DMS153 (cell line): ENCODE measurements around the gene SLC66A2.

Source experiments
- DNase-seq: peaks from one replicate; lab custom pipeline; 2025; lab: John Stamatoyannopoulos, UW

The SLC66A2 gene

DNA sequence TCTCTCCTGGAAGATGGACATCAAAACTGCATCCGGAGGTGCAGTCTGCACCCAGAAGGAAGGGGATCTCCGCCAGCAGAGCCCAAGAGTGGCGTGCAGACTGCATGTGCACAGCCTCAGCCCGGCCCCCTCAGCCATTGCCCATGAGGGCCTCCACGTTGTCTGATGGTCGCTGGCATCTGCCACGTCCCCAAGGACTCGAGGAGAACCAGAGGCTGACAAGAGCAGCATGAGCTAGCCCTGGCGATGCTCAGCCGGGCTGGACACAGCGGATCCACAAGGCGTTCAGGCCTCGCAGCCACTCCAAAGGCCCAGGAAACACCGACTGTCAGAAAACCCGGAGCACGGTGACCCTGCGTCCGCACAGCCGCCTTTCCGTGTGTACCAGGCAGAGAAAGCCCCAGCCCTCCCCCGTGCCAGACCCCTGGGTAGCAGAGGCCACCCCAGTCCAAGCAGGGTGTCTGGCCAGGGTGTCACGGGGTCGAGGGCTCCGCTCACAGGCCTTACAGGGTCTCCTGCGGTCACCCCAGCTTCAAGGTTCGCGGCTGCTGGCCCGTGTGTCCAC is 48.3 kb downstream of the SLC66A2 start:
- no peak for DNase-seq

DNA sequence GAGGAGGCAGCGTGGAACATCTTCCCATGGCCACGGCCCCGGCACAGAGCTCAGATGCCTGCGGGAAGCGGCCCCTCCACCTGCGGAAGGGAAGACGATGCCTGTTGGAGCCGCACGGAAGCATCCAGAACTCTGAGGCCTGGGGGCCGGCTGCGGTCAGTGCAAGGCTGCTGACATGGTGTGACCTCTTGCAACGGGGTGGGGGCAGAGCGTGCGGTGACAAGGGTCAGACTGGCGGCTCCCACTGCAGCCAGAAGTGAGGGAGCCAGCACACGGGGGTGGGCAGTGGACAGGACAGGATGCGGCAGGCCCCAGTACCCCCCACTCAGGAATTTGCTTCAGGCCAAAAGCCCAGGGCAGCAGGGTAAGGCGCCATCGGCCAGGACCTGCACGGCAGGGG is 48.8 kb downstream of the SLC66A2 start:
- no peak for DNase-seq

DNA sequence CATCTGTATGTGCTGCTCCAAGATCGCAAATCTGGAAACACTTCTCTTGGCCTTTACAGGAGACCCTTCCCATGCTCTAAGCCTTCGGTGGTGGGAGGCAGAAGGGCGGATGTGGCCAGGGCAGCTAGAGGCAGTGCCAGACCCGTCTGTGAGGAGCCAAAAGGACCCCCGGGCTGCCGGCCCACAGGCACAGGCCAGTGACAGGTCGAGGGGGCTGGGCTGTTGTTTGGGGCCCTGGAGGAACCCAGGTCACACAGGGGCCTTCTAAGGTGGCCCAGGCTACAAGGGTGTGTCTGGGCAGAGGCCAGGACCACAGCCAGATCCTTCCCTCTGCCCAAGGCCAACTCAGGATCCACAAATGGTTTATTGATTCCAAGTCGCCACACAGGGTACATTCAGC is 49.4 kb downstream of the SLC66A2 start:
- no peak for DNase-seq

DNA sequence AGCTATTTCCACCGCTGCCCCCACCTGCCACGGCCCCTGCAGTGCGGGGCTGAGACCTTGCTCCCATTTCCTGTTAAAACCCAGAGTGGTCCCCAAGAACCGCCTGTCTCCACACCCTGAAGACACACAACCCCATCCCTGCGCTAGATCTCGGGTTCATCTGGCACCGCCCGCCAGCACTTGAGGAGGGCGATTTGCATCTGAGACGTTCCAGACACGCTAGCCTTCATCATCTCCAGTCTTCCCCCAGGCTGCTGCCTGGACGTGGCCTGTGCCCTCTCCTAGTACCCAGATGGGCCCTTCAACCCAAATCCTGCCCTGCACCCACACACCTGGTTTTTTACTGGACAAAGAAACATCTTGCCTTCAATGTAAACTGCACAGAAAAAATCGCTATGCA is 49.8 kb downstream of the SLC66A2 start:
- no peak for DNase-seq

DNA sequence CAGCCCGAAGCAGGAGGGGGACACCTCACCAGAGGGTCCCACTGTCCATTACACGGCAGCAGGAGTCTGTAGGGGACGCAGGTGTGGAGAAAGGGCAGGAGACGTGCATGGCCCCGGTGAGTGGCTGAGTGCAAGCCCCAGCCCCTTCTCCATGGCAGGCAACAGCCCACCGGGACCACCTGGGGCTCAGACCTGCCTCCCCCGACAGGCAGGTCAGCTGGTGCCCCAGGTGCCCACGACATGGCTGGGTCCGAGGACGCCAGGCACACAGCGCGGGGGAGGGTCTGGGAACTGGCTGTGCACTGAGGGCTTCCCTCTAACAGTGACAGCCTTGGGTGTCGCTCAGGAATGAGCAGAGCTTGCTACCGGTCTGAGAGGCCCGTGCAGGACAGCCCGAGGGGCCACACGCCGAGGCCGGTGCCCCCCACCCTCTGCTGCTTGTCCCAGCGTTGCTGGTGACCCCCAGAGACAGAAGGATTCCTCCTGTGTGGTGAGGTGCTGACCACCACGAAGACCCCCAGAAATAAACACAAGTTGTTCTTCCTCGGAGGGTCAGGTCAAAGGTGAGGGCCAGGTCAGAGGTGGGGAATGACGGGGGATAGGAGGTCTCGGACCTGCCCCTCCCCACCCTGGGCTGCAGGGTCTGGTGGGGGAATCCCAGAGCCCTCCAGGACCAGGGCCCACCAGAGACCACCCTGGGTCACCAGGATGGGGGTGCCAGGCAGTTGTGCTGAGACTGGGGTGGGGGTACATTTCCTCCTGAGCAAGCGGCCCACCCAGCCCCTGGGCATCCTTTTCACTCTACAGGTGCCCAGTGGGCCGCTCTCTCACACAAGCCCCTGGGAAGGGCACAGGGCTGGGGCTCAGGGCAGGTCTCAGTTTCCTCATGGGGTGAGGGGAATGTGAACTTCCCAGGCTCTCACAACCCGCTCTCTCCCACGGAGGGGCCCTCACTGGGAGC is 50.6 kb downstream of the SLC66A2 start:
- no peak for DNase-seq

DNA sequence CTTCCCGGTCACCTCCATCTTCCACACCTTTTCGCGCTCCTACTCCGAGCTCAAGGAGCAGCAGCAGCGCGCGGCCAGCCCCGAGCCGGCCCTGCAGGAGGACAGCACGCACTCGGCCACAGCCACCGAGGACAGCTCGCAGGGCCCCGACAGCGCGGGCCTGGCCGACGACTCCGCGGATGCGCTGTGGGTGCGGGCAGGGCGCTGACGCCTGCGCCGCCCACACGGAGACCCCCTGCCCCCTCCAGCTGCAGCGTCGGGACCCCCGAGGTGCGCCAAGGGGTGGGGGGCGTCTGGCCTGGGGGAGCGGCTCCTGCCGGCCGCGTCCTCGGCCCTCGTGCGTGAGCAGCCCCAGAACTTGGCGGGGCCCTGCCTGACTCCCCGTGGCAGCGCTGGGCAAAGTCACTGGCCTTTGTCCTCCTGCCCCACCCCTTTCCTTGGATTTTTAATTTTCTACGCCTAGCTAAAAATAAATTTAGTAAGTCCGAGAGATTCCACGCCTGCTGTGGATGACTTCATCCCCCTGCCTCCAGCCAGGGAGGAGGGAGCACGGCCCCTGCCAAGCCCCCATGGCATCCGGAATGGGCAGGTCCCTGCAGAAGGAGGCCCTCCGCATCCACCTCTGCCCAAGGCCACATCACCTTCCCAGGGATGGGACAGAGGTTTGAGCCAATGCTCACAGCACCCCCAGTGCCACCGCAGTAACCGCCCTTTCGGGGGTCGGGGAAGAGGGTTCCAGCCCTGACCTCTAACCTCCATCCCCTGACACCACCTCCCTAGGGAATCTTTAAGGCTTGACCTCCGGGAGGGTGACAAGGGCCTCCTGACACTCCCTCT is 51.6 kb downstream of the SLC66A2 start:
- DNase-seq: no peak

DNA sequence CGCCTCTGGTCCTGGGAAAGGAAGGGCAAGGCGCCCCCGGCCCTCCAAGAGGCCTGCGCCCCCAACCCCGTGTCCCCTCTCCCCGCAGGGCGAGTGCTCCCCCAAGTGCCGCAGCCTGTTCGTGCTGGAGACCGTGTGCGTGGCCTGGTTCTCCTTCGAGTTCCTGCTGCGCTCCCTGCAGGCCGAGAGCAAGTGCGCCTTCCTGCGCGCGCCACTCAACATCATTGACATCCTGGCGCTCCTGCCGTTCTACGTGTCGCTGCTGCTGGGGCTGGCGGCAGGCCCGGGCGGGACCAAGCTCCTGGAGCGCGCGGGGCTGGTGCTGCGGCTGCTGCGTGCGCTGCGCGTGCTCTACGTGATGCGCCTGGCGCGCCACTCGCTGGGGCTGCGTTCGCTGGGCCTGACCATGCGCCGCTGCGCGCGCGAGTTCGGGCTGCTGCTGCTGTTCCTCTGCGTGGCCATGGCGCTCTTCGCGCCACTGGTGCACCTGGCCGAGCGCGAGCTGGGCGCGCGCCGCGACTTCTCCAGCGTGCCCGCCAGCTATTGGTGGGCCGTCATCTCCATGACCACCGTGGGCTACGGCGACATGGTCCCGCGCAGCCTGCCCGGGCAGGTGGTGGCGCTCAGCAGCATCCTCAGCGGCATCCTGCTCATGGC is 52.4 kb downstream of the SLC66A2 start:
- no peak for DNase-seq

DNA sequence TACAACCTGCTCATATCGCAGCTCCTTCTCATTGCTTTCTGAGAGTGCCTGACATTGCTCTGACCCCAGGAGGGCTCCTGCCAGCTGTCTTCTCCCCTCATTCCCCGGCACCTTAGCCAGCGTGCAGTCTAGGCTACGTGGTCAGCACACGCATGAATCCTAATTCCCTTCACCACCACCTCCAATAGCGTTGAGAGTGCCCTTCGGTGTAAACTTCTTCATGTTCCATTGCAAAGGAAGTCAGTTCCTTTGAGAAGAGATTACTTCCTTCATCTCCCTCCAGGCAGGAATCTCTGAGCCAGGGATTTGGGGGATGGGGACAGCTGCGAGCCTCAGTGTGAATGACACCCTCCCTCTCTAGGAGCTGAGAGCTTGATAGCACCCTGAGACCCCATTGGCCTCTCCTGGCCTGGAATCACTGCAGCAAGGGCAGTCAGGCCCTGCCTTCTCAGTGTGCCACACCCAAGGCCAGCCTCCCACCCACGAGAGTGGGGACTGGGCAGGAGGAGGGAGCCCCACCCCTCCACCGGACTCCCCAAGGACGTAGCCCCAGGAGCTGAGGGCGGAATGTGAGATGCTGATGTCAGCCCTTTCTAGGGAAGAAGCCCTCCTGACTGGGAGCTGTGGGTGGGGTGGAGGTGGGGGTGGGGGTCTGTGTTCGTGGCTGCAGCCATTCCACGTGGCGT is 53.4 kb downstream of the SLC66A2 start:
- no peak for DNase-seq

DNA sequence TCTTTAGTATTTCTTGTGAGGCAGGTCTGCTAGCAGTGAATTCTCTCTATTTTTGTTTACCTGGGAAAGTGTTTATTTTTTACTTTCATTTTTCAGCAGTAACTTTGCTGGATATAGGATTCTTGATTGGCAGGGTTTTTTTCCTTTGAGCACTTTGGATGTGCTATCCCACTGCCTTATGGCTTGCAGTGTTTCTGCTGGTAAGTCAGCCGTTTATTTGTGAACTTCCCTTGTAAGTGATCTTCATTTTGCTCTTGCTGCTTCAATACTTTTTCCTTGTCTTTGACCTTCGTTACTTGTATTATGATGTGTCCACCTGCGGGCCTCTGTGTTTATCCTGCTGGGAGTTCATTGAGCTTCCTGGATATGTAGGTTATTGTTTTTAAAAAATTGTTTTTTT is 54.7 kb downstream of the SLC66A2 start:
- DNase-seq: no peak

DNA sequence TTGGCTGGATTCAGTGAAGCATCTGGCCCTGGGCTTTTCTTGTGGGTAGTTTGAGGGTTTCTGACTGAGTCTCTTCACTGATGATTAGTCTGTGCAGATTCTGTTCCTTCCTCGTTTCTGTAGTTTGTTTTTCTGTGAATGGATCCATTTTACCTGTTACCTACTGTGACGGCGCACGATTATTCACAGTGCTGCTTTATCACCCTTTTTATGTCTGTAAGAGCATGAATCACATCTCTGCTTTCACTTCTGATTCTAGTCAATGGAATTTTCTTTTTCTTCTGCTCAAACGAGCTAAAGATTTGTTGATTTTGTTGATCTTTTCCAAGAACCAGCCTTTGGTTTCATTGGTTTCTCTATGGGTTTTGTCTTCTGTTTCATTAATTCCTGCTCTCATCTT is 60.8 kb downstream of the SLC66A2 start:
- DNase-seq: no peak

DNA sequence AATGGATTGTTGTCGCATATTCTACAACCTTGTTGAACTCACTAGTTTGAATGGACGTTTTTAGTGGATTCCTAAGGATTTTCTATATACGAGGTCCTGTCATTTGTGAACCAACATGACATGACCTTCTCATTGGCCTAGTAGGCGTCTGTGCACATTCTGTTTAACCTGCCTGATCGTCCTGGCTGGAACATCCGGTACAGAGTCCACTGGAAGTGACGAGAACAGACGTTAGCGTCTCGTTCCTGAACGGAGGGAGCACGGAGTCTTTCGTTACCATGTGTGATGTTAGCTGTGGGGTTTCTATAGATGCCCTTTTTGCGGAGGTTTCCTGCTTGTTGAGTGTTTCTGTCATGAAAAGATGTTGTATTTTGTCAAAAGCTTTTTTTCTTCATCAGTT is 61.9 kb downstream of the SLC66A2 start:
- DNase-seq: no peak

DNA sequence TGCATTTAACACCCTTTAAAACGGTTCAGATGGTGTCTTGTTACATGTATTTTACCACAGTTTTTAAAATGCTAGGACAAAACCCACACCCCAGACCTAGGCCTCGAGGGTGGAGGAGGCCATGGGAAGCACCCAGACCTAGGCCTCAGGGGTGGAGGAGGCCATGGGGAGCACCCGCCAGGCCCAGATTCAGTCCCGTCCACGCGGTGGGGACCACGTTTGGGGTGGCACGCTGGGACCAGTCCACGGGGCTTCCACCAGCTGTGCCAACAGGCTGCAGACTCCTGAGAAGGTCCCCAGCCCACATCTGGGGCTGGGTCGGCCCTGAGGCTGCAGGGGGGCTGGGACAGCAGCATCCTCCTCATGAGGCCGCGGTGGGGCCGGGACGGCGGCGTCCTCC is 63.4 kb downstream of the SLC66A2 start:
- no peak for DNase-seq

DNA sequence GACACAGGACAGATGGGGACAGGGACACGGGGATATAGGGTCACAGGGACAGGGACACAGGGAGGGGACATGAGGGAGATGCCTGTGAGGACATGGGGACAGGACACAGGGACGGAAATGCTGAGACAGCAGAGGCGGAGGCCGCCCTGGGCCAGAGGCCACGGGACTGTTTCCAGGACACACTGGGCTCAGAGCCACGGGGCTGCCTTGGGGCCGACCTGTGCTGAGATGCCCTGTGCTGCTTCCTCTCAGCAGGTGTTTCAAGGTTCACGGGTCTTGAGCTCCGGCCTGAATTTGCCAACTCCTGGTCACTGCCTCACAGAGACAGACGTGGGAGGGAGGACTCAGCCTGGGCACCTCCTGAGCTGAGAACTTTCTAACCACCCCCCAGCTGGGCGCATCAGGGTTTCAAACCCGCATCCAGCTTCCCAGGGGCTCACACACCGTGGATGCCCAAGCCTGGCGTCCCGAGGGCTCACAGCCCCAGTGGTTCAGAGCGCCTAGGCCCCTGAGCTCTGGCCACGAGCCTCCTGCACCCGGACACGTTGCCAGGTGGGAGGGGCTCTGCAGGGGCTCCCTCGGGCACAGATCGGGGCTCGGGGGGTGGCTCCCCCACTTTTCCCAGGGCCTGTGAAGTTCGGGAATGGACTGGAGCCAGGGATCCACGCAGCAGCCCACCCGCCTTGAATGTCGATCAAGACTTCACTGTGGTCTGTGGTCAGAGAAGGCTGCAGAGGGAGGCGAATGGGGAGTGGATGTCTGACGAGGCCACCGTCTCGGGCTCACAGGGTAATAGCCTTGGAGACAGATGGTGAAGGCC is 64.1 kb downstream of the SLC66A2 start:
- DNase-seq: no peak

DNA sequence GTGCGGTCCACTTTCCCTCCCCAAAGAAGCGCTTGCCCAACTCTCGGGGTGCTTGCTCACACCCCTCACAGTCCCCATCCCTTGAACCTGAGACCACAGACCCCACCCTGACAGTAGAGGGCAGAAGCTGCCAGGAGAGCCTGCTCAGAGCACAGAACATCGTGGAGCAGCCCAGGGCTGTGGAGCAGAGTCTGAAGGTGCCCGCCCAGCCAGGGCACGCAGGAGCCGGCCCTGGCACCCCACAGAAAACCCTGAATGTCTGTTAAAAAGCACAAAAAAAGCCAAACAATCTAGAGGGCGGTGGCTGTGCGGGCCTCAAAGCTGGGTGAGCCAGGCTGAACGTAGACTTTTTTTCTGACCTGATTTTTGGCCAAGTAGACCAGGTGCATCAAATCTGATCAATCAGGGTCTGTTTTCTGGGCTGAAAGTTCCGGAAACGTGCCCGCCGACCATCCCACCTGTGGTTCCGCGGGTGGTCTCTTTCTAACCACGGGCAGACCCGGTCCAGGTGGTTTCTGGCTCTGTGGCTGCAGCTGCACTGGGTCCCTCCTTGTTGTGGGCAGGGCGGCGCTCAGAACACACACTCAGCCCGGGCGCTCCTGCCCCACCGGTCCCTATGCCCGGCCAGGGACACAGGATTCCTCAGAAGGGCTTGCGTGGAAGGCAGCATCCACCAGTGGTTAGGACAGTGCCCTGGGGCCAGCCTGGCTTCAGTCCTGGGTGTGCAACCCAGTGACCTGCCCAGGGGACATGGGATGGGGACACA is 66.3 kb downstream of the SLC66A2 start:
- DNase-seq: no peak

DNA sequence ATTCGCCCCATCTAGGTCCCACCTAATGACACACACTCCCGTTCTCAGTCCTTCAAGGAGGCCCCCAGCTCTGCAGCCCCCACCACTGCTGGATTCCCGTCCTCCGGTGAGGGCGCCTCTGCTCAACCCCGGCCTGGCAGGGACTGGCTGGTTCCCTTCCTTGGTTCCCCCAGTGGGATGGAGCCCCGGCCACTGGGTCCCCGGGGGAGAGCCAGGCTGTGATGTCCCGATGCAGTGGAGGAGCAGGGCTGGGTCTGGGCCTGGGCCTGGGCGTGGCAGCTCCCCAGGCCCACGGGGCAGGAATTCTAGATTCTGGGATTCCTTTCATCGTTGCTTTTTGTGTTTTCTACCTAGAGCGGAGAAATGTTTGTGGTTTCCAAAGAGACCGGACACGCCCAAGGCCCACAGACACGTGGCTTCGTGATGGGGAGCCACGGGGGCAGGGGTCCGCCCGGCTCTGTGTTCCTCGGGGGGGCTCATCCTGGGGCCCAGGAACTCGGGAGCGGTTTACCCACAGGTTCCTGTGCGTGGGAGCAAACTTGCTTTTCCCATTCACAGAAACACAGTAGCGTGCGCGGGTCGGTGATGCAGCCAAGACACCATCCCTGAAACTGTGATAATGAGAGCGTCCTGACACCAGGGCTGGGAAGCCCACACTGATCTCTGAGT is 67.0 kb downstream of the SLC66A2 start:
- no peak for DNase-seq

DNA sequence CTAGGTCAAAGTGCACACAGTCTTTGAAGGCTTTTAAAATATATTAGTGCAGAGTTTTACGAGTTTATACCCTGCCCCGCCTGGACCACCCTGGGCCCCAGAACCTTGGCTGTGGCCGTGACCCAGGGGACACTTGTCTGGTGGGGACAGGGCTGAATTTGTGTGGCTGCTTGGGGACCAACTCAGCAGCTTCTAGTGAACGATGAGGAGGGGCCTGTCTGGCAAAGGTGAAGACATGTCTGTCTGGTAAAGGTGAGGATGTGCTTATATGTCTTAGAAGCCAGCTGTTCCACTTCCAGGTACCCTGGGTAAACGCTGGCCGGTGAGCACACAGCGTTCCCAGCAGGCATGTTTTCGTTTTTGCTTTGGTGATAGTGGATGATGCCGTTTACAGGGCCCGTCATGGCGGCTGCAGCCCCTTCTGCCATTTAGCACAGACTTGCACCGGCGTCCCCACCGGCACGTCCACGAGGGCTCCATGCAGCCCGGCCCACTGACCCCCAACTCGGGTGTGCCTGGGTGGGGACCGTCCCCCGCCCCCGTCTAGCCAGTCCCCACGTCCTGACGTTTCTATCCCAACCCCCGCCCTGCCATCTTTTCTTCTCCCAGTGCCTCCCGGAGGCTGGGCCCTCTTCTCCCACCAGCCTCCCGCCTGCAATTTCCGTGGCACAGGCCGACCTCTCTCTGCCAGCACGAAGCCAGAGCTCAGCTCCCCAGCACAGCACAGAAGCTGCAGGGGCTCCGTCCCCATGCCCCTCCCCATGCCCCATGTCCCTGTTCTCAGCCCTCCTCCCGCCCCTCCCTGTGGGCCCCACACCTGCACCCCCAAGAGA is 67.8 kb downstream of the SLC66A2 start:
- no peak for DNase-seq

DNA sequence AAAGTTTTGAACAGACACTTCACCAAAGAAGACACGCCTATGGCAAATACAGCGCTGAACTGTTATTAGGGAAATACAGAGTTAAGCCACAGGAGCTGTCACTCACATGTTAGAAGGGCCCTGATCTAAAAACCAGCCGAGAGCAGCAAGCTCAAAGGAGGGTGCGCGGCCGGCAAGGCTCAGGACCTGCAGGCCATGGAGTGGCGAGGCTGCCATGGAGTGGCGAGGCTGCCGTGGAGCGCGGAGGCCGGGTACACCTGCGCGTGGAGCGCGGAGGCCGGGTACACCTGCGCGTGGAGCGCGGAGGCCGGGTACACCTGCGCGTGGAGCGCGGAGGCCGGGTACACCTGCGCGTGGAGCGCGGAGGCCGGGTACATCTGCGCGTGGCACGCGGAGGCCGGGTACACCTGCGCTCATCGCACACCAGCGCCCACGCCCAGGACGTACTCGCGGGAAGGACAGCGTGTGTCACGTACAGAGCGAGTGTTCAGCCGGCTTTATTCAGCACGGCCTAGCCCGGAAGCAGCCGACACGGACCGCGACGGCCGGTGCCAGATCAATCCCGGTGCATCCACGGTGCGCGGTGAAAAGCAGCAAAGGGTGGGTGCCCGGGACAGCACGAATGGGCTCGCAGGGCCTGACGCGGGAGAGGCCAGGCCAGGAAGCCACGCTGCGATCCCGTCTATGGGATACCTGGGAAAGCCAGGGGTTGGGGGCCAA is 68.8 kb downstream of the SLC66A2 start:
- no peak for DNase-seq

DNA sequence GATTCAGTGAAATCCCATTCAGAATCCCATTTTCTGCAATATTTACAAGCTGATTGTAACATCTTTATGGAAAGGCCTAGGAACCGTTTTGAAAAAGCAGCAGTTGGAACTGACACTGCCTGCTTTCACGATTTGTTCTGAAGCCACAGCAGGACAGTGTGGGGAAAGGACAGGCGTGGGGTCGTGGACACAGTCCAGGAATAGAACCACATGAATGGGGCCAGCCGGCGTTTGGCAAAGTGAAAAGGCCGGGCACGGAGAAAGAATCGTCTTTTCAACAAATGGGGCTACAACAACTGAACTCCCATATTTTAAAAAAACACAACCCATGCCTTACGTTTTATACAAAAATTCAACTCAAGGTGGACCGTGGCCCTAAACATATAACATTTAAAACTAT is 69.8 kb downstream of the SLC66A2 start:
- no peak for DNase-seq
